ENCODE results near the gene CES2. TPM values are rescaled to one million over a fixed set of nuclear protein-coding genes. Genes with fewer than 3 reads are reported as not detected.

CES2 gene
- total and polyA plus RNA-seq, 2 donors (not counting 3 experiments of a cell fraction or from before 2014, with no cell fraction given), result 19.1 to 28.8 TPM

- no peak for TF ChIP-seq FOS (IDR thresholded peaks at IDR 0.05; ENCODE audit: borderline replicate concordance, insufficient read depth, low read length)
- TF ChIP-seq JUN (IDR thresholded peaks at IDR 0.05; ENCODE audit: borderline replicate concordance, insufficient read depth, insufficient read length, low read depth), result no peak
- TF ChIP-seq EZH2 (IDR thresholded peaks at IDR 0.05; ENCODE audit: borderline replicate concordance, low read depth, low read length, severe bottlenecking), result no peak
- no peak for TF ChIP-seq MAX (IDR thresholded peaks at IDR 0.05; ENCODE audit: insufficient read depth, insufficient read length)
- no peak for TF ChIP-seq GATA2 (IDR thresholded peaks at IDR 0.05; ENCODE audit: insufficient read depth, insufficient read length, low read depth, low read length)
- no peak for TF ChIP-seq MYC (IDR thresholded peaks at IDR 0.05; ENCODE audit: low read depth, low read length)
- TF ChIP-seq CTCF (IDR thresholded peaks at IDR 0.05; ENCODE audit: extremely low read depth in 1 of 2, insufficient read depth in 1 of 2, low read depth in 1 of 2, low read length in 2 of 2), result no peak
- no peak for TF ChIP-seq POLR2A (IDR thresholded peaks at IDR 0.05; ENCODE audit: low read depth, low read length)
- TF ChIP-seq POLR2AphosphoS5 (IDR thresholded peaks at IDR 0.05; ENCODE audit: insufficient read depth, low read depth, low read length), result no peak
- no peaks in the 10 kb centered on the region for H4K20me1 ChIP-seq (replicated peaks; ENCODE audit: control insufficient read depth, extremely low read depth, insufficient read depth, low read length)
- peak overlapping the region; percentile 2 for H2AFZ ChIP-seq (ENCODE audit: low read depth, low read length)
- ChIA-PET CTCF (interaction anchor here (0.7 to 3.9 kb wide), 8 partner anchors 14 to 281 kb away, joined by 3 to 57 read pairs (median 4); partner anchors contain the start of genes FBXL8 and TRADD), POLR2A (no interaction called here)
- dilution Hi-C loops (cut with MboI; ENCODE audit: extremely low pct_ligation_motif_present, low sequenced_read_pairs) (no loop called here), intact Hi-C loops (cut with micrococcal nuclease) (loop anchor here (5.0 kb wide), 1 partner anchor 33 kb away; no protein-coding TSS in a partner anchor)
- no peak for DNase-seq (ENCODE audit: low read depth, low spot score)
- no peaks in the 10 kb centered on the region for H3K4me1 ChIP-seq (ENCODE audit: control insufficient read depth, extremely low read depth, insufficient read depth, low read length)
- H3K27ac ChIP-seq (ENCODE audit: insufficient read depth, low read depth, low read length), result no peak overlapping the region
- H3K4me2 ChIP-seq (ENCODE audit: insufficient read depth, low read length), result no peak overlapping the region
- BruUV-seq (replicated peaks), result no TSS peak
- H3K27me3 ChIP-seq (ENCODE audit: control insufficient read depth in 2 of 2, insufficient read depth in 2 of 2, low read length in 2 of 2), result no peaks in the 10 kb centered on the region
- no peaks in the 10 kb centered on the region for H3K9me1 ChIP-seq (replicated peaks; ENCODE audit: control insufficient read depth, extremely low read depth, insufficient read depth, low read length)
- FAIRE-seq, result no peak
- no peaks in the 10 kb centered on the region for H3K9me3 ChIP-seq (replicated peaks; ENCODE audit: control insufficient read depth, insufficient read depth, low read length)
- H3K4me3 ChIP-seq (replicated peaks in 1 of 3; ENCODE audit: insufficient read depth in 1 of 3, low read depth in 1 of 3, low read length in 3 of 3), result no peak overlapping the region
- no peak overlapping the region for H3K9ac ChIP-seq (replicated peaks; ENCODE audit: extremely low read depth, insufficient read depth, low read length)
- H3K36me3 ChIP-seq (ENCODE audit: control insufficient read depth in 2 of 2, extremely low read depth in 1 of 2, insufficient read depth in 2 of 2, low read length in 2 of 2), result no peaks in the 10 kb centered on the region
- H3K79me2 ChIP-seq (ENCODE audit: control insufficient read depth, insufficient read depth, low read length), result no peaks in the 10 kb centered on the region
These were observed 43.8 kb downstream of the CES2 start for GRCh38 chr16:66979011-66979717.

Measured in endothelial cell of umbilical vein (primary cell).